Uterus (tissue), 4 donors: ENCODE data around the gene LYPD8. TPM values are rescaled to one million over a fixed set of nuclear protein-coding genes. Genes with fewer than 3 reads are reported as not detected.

ENCODE experiments used
- DNase-seq, 2 donors: peaks; one replicate each; pipeline ENCODE4 v3.0.0-alpha.2; 2019 to 2020
- H3K27ac ChIP-seq, 2 donors: fragments of 200-600 bp; sonication (generic); 1 replicate in 1 of 2; 2 replicates in 1 of 2; pipeline ENCODE4 v1.5.1; 2016 to 2018
- H3K27me3 ChIP-seq, 2 donors: fragments of 200-600 bp; sonication (generic); one replicate each; pipeline ENCODE4 v1.5.1; 2018 to 2019; ENCODE audit warnings: control low read depth in 1 of 2
- H3K36me3 ChIP-seq, 2 donors: fragments of 200-600 bp; sonication (generic); one replicate each; pipeline ENCODE4 v1.5.1; 2019; ENCODE audit warnings: control low read depth in 1 of 2
- H3K4me1 ChIP-seq, 2 donors: fragments of 200-600 bp; sonication (generic); one replicate each; pipeline ENCODE4 v1.5.1; 2018 to 2019; ENCODE audit warnings: control low read depth in 1 of 2
- H3K4me3 ChIP-seq, 2 donors: fragments of 200-600 bp; sonication (generic); 1 replicate in 1 of 2; 2 replicates in 1 of 2; pipeline ENCODE4 v1.5.1; 2018 to 2019; ENCODE audit warnings: mild to moderate bottlenecking in 1 of 2
- H3K9me3 ChIP-seq, 2 donors: fragments of 200-600 bp; sonication (generic); one replicate each; pipeline ENCODE4 v1.5.1; 2019; ENCODE audit warnings: control low read depth in 1 of 2
- CTCF ChIP-seq, 4 experiments: fragments of 200-600 bp in 2 of 4; fragments of 450-650 bp in 2 of 4; sonication (generic) in 2 of 4; IDR thresholded peaks; one replicate each; pipeline ENCODE4 v1.5.1; 2016 to 2019; ENCODE audit warnings: antibody characterized with exemption in 4 of 4, mild to moderate bottlenecking in 2 of 4, moderate library complexity in 1 of 4
- POLR2A ChIP-seq, 2 donors: fragments of 450-650 bp; IDR thresholded peaks; one replicate each; pipeline ENCODE4 v1.6.1; 2016; ENCODE audit warnings: antibody characterized with exemption in 2 of 2, mild to moderate bottlenecking in 1 of 2, moderate library complexity in 1 of 2
- intact Hi-C: fragments of 100-400 bp; cut with DNase I; formaldehyde crosslinking; loops from one replicate; pipeline ENCODE4 v1.15.1; 2023; ENCODE audit warnings: low total_unique reads
- total RNA-seq, 4 donors: library from RNA; depleted of rRNA in 3 of 4; stranded (reverse); fragments of >200 nt in 3 of 4; gene quantifications; one replicate each; pipeline versions ENCODE4 v1.1.0 to v1.2.4, GENCODE V29; 2014 to 2023
- donor health status: DM: yes; HTN: yes; CAD: no.

The LYPD8 gene
- total RNA-seq, 4 donors from 2014 or later = not detected

- DNase-seq = no peak
- no peak overlapping the region for H3K4me3 ChIP-seq
- intact Hi-C loops = no loop called here
- H3K27me3 ChIP-seq = no peaks in the 10 kb centered on the region
- H3K27ac ChIP-seq = no peak overlapping the region
- TF ChIP-seq CTCF (IDR thresholded peaks at IDR 0.05) (no peak), POLR2A (IDR thresholded peaks at IDR 0.05) (no peak)
- H3K9me3 ChIP-seq = no peaks in the 10 kb centered on the region
- H3K4me1 ChIP-seq = no peaks in the 10 kb centered on the region
- no peaks in the 10 kb centered on the region for H3K36me3 ChIP-seq
Observed at GRCh38 chr1:248730507-248731335, 24.8 kb downstream of the LYPD8 start.

- TF ChIP-seq CTCF (IDR thresholded peaks at IDR 0.05) (no peak), POLR2A (IDR thresholded peaks at IDR 0.05) (no peak)
- Histone ChIP-seq H3K36me3 (no peaks in the 10 kb centered on the region), H3K27me3 (no peaks in the 10 kb centered on the region), H3K9me3 (no peaks in the 10 kb centered on the region), H3K27ac (no peak overlapping the region), H3K4me1 (no peaks in the 10 kb centered on the region), H3K4me3 (no peak overlapping the region)
- intact Hi-C loops = no loop called here
- DNase-seq = no peak
Observed at GRCh38 chr1:248714248-248714647, 41.3 kb downstream of the LYPD8 start.

GRCh38 chr1:248710305-248710900, 45.2 kb downstream of the LYPD8 start:
- no peak for TF ChIP-seq CTCF (IDR thresholded peaks at IDR 0.05)
- no peak for TF ChIP-seq POLR2A (IDR thresholded peaks at IDR 0.05)
- no peak for DNase-seq
- no peaks in the 10 kb centered on the region for H3K9me3 ChIP-seq
- no peaks in the 10 kb centered on the region for H3K36me3 ChIP-seq
- H3K27me3 ChIP-seq = no peaks in the 10 kb centered on the region
- H3K27ac ChIP-seq = no peak overlapping the region
- intact Hi-C loops = no loop called here
- no peaks in the 10 kb centered on the region for H3K4me1 ChIP-seq
- H3K4me3 ChIP-seq = no peak overlapping the region

GRCh38 chr1:248704606-248705005, 51.0 kb downstream of the LYPD8 start:
- Histone ChIP-seq H3K27me3 (no peaks in the 10 kb centered on the region), H3K36me3 (no peaks in the 10 kb centered on the region), H3K4me3 (no peak overlapping the region), H3K9me3 (no peaks in the 10 kb centered on the region), H3K27ac (no peak overlapping the region), H3K4me1 (no peaks in the 10 kb centered on the region)
- no peak for DNase-seq
- intact Hi-C loops = no loop called here
- TF ChIP-seq POLR2A (IDR thresholded peaks at IDR 0.05) (no peak), CTCF (IDR thresholded peaks at IDR 0.05) (no peak)

- no peaks in the 10 kb centered on the region for H3K9me3 ChIP-seq
- TF ChIP-seq CTCF (IDR thresholded peaks at IDR 0.05) (no peak), POLR2A (IDR thresholded peaks at IDR 0.05) (no peak)
- H3K27ac ChIP-seq = no peak overlapping the region
- no peak overlapping the region for H3K4me3 ChIP-seq
- H3K36me3 ChIP-seq = no peaks in the 10 kb centered on the region
- no peaks in the 10 kb centered on the region for H3K27me3 ChIP-seq
- H3K4me1 ChIP-seq = no peaks in the 10 kb centered on the region
- intact Hi-C loops = no loop called here
- DNase-seq = no peak
Observed at GRCh38 chr1:248703674-248704073, 51.9 kb downstream of the LYPD8 start.
